Activated CD8-positive, alpha-beta memory T cell treated with anti-CD3 and anti-CD28 coated beads for 36 hours (primary cell): ENCODE measurements around the gene PKP1. TPM values are rescaled to one million over a fixed set of nuclear protein-coding genes. Genes with fewer than 3 reads are reported as not detected.

Experiments
- CTCF ChIA-PET: fragments of 350-600 bp; sonication (Branson Sonifier 250); formaldehyde crosslinking; loops from one replicate; lab custom pipeline; 2021; ENCODE audit warnings: antibody characterized with exemption; lab: Charles Lee
- POLR2A ChIA-PET: fragments of 350-600 bp; sonication (Branson Sonifier 250); formaldehyde crosslinking; loops from one replicate; lab custom pipeline; 2021; ENCODE audit warnings: antibody characterized with exemption; lab: Charles Lee
- total RNA-seq, 2 experiments: library from RNA; stranded (reverse); gene quantifications; one replicate each; pipeline ENCODE4 v1.2.3, GENCODE V29; 2021

Gene PKP1
- total RNA-seq, 2 experiments from 2014 or later: not detected

DNA sequence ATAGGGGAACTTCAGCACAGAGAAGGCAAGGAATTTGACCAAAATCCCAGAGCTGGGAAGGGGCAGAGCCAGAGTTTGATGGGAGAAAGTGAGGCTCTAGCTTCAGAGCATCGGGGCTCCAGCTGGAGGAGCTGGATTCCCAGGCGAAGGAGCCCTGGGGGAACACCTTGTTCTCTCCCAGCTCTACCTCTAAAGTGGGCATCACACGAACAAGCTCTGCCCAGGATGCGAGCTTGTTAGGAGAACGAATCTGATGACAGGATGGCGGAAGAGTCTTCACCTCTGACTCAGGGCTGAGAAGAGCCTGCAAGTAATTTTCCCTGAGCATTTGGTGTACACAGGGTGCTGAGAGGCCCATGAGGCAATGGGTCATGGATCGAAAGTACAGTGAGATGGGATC is 72.2 kb downstream of the PKP1 start:
- POLR2A ChIA-PET: no interaction called here
- CTCF ChIA-PET: no interaction called here

DNA sequence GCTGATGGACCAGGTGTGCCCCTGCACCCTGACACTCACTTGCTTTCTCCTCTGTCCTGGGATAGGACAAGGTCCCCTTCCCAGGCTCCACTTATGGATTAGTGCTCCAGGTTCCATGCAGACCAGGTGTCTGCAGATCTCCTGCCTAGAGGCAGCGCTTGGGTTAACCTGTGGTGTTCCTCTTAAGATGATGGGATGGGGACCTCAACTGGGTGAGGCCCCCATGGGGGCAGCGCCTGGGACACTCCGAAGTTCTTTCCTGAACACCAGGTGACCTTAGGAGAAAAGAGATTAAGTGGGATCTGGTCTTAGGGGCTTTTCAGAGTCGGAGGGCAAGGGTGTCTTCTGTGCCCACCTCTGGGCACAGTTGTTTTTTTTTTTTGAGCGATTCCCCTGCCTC is 72.9 kb downstream of the PKP1 start:
- ChIA-PET POLR2A (no interaction called here), CTCF (no interaction called here)

DNA sequence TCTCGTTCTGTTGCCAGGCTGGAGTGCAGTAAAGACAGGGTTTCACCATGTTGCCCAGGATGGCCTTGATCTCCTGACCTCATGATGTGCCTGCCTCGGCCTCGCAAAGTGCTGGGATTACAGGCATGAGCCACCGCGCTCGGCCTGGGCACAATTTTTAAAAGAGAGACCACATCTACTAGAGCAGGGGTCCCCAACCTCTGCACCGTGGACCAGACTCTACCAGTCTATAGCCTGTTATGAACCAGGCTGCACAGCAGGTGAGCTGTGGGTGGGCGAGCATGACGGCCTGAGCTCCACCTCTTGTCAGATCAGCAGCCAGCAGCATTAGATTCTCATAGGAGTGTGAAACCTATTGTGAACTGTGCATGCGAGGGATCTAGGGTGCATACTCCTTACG is 73.4 kb downstream of the PKP1 start:
- CTCF ChIA-PET: no interaction called here
- POLR2A ChIA-PET: interaction anchor here (0.5 kb wide), 1 partner anchor 858 kb away, joined by 4 read pairs; no protein-coding TSS in a partner anchor

DNA sequence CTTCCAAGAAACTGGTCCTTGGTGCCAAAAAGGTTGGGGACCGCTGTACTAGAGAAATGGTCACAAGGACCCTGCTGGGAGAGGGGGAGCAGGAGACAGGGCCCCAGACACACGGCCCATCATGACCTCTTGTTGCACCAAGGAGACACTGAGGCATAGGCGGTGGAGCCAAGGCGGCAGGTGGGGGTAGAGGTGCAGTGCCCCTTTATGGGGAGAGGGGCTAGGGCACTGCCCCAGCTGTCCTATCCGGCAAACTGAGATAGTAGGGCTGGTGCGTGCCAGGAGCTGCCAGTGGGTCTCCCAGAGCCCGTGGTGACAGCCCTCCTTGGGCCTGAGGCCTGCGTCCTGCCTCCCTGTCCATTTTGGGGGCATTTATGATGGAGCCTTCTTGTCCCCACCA is 73.9 kb downstream of the PKP1 start:
- POLR2A ChIA-PET: interaction anchor here (0.5 kb wide), 1 partner anchor 858 kb away, joined by 4 read pairs; no protein-coding TSS in a partner anchor
- CTCF ChIA-PET: no interaction called here

DNA sequence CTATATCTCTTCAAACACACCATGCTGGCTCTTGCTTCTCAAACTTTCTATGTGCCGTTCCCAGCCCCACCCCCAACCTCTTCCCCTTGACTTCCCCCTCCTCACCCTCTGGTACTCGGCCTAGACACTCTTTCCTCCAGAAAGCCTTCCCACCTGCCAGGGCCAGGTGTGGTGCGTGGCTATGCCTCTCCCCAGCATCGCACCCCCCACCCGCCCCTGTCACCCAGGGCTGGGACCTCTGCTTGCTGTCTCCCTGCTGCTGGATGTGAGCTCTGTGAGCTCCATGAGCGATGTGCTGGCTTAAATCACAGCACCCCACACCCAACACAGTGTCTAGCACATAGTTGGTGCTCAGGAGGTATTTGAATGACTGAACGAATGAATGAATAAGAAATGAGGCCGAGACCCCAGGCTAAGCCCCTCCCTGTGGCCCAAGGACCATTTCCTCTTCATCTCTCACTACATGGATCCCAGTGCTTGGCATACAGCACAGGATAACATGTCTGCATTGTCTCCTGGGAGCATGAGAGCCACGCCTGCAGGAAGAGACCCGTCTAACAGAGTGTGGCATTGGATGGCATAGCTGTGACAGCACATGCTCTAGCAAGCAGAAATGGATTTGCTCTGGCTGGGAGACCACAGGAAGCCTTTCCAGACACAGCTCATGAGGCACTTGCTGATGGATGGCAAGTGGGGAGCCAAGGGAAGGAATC is 74.5 kb downstream of the PKP1 start:
- CTCF ChIA-PET: interaction anchor here (2.1 kb wide), 1 partner anchor 10 kb away, joined by 4 read pairs; no protein-coding TSS in a partner anchor
- POLR2A ChIA-PET: no interaction called here

DNA sequence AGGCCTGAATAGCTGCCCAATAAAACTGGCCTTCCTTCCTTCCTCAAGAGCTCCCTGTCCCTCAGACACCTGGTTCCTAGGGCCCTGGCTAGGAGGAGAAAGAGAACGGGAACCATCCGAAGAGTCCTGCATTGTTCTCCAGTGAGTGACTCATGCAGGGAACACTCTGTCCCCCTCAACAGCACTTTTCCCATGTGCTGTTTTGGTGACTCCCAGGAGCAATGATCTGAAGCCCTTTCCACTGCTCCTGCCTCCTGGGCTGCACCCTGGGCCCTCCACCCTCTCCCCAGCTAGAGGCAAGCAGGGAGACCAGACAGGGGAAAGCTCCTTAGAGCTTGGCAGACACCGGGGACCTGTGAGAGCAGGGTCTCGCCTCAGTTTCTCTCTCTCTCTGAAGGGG is 75.3 kb downstream of the PKP1 start:
- ChIA-PET CTCF (interaction anchor here (2.1 kb wide), 1 partner anchor 11 kb away, joined by 4 read pairs; no protein-coding TSS in a partner anchor), POLR2A (no interaction called here)

DNA sequence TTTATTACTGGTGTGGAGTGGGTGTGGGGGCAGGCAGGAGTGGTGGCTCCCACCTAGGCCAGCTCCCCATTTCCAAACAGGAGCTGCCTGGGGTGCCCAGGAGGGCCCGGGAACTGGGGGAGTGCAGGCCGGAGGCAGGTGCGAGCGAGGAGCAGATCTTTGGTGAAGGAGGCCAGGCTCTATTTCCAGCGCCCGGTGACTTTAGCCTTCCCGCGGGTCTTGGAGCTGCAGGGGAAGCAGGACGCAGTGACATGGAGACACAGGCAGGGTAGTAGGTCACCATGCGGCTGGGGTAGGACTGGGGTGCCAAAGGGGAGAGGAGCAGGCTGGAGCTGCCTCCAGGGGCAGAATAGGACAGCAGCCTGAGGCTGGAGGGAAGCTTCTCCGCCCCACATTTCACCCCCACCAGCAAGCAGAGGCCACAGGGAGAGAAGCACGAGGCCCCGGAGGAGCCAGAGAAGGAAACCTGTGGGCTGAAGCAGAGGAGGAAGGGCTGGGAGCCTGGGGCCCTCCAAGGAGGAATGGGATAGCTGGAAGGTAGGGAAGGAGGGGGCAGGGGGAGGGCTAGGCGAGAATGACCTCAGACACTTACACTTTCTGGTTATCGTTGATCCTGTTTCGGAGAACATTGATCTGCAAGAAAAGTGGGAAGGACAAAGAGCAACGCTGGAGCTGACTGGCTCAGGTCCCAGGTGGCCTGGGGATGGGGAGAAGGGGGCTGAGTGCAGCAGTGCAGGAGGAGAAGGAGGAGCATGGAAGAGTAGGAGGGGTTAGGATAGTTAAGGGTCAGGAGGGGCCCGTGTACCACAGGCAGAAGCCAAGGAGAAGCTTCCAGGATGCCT is 75.9 kb downstream of the PKP1 start:
- POLR2A ChIA-PET: no interaction called here
- CTCF ChIA-PET: interaction anchor here (2.1 kb wide), 1 partner anchor 11 kb away, joined by 4 read pairs; no protein-coding TSS in a partner anchor

DNA sequence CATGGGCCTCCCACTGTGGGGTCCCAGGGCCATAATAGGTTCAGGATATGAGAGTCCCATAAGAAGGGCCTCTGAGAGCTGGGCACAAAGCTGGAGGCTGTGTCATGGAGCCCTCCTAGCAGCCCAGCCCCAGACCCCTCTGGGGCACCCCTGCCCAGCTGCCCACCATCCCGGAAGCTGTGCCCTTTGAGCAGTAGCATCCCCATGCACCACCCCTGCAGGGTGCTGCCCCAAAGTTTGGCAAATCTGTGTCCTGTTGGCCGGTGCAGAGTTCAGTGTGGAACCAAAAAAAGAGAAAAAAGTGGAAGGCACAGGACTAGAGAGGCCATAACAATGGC is 76.5 kb downstream of the PKP1 start:
- ChIA-PET CTCF (interaction anchor here (2.1 kb wide), 1 partner anchor 12 kb away, joined by 4 read pairs; no protein-coding TSS in a partner anchor), POLR2A (no interaction called here)

DNA sequence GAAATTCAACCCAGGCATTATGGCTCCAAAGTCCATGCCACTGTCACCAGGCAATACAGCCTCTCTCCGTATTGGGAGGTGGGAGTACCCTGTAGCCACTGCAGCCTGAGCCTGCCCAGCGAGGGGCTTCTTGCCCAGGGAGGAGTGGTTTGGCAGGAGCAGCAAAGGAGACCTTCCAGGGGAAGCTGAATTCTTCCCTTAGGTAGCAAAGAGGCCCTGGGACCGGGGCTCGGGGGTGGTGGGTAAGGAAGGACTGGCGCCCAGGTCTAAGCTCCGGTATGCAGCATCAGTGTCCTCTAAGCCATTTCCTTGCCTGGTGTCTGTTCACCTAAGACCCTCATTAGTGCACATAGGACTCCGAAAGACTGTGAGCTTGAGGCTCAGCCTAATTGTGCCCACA is 77.2 kb downstream of the PKP1 start:
- ChIA-PET POLR2A (no interaction called here), CTCF (interaction anchor here (0.6 to 3.3 kb wide), 3 partner anchors 12 to 107 kb away, joined by 3 to 19 read pairs (median 3); no protein-coding TSS in a partner anchor)

DNA sequence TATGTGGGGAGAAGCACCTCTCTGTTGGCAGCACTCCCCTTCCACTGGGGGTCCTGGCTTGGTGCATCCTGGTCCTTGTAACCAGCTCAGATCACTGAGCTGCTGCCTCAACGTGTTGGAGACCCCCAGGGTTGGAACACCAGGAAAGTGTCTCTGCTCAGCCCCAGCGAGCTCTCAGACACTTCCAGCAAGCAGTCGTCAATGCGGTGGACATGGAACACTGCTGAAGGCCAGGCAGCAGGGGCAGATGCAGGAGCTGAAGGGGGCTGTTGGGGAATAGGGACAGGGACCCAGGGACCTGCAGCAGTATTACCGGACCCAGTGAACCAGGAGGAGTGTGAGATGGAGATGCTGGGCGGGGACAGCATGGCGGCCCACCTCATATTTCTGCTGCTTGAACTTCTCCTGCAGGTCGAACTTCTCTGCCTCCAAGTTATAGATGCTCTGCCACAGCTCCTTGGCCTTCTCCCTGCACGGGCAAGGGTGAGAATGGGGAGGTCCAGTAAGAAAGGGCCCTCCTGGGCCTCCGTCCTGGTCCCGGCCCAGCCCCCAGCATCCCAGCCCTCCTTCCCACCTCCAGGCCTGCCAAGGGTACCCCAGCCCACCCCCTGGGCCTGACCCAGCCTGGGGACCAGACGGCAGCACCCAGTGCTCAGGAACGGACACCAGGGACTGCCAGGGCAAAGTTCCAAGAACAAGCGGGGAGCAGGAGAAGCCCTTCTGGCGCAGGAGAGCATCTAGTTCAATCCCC is 77.8 kb downstream of the PKP1 start:
- CTCF ChIA-PET: interaction anchor here (0.6 to 3.3 kb wide), 4 partner anchors 8 to 107 kb away, joined by 3 to 19 read pairs (median 3); no protein-coding TSS in a partner anchor
- POLR2A ChIA-PET: no interaction called here

DNA sequence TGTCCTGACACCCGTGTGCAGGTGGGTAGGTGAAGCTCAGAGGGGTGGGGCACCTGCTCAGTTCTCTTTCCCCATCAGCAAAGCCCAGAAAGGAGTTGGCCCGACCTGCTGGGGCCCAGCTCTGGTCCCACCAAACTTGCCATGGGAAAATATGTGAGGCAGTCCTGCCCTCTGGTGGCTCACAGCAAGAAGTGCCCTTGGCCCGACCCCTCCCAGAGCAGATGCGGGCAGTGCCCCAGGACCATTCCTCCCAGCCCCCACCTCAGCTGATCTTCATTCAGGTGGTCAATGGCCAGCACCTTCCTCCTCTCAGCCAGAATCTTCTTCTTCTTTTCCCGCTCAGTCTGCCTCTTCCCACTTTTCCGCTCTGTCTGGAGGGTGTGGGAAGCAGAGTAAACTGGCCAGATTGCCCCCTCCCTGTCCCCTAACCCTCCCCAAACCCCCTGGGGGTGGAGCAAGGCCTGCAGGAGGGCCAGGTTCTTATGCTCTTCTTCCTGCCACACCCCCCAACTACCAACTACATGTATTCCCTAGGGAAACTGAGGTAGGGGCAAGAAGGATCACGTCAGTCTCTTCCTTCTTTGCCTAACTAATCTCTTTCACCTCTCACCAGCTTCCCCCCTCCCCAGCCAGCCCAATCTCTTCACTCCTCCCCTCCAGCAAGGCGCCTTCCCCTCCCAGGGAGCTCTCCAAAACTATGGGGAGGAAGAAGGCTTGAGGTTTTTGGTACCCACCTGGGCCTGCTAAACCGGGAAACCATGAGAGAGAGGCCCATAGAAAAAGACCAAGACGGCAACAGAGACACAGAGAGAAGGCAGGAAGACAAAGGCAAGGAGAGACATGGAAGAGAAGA is 78.6 kb downstream of the PKP1 start:
- CTCF ChIA-PET: interaction anchor here (0.9 to 3.3 kb wide), 3 partner anchors 9 to 108 kb away, joined by 3 to 19 read pairs (median 3); no protein-coding TSS in a partner anchor

DNA sequence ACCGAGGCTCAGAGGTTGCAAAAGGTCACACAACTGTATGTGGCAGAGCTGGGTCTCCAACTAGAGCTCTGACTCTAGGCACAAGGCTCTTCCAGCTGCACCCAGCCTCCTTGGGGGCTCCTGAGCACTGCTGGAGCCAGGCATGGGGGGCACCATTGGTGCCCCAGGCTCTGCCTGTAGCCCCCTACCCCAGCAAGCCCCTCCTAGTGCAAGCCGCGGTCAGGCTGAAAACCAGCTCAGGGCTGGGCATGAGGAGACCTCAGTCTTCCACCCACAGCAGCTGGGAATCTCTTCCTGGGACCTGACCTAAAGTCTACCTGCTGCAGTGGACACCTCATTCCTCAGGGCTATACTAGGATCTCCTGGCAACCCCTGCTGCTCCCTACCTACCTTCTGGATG is 79.6 kb downstream of the PKP1 start:
- CTCF ChIA-PET: interaction anchor here (3.3 kb wide), 1 partner anchor 109 kb away, joined by 19 read pairs; no protein-coding TSS in a partner anchor
- POLR2A ChIA-PET: no interaction called here

More for the DNA sequence above, 78.6 kb downstream of the PKP1 start:
- POLR2A ChIA-PET: no interaction called here

DNA sequence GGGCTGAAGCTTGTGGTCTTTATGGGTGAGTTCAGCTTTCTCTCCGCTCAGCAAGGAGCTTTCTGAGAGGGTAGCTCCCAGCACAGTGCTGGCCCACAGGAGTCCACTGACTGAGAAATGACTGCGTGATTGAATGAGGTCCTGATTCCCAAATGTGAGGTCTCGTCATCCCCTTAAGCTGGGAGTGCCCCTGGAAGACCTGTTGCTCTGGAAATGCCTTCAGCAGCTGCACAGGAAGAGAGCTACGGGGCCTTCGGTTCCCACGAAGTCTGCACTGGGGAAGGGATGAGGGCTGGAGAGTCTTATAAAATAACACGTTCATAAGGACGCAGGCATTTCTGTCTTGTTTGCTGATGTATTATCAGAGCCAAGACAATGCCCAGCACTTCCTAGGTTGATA is 80.2 kb downstream of the PKP1 start:
- CTCF ChIA-PET: interaction anchor here (0.7 to 3.3 kb wide), 2 partner anchors 110 to 331 kb away, joined by 3 to 19 read pairs; no protein-coding TSS in a partner anchor
- POLR2A ChIA-PET: no interaction called here

DNA sequence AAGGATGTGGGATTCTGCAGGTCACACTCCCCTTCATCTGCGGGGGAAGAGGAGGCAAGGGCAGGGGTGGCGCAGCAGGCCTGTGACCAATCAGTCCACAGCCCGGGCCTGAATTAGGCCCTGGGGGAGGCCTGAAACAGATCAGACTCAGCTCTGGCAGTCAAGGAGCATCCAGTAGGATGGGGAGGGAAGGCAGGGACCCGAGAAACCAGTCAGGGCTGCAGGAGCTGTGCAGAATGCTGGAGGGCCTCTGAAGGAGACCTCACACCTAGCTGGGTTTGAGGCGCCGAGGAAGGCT is 81.5 kb downstream of the PKP1 start:
- ChIA-PET POLR2A (no interaction called here), CTCF (no interaction called here)

DNA sequence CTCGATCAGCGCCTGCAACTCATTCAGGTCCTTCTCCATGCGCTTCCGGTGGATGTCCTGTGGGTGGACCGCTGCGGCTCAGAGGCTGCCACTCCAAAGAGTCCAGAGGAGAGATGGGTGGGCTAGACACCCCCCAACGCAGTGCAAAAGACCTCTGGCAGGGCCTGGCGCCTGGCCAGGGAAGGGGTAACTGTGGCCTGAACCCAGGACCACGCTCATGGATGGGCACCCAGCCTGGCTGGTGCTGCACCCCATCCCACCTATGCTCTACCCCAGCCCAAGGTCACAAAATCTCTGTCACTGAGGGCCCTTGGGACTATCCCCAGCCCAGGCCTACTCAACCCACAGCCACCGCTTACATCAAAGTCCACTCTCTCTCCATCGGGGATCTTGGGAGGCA is 81.9 kb downstream of the PKP1 start:
- ChIA-PET POLR2A (no interaction called here), CTCF (no interaction called here)

DNA sequence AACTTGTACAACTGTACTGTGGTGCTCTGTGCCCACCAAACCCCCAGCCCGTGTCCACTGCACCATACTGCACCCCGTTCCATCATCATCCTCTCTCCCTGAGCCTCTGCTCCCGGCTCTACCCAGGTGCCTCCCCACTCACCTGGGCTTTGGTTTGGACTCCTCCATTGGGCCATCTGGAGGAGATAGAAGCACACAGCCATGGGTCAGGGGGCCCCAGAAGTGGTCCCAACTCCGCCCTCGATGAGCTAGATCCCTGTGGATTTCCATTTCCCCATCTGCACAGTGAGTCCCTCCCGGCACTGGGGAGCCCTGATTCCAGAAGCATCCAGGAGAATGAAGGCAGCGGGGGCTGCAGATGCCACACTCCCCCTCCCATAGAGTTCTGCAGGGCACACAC is 83.4 kb downstream of the PKP1 start:
- POLR2A ChIA-PET: no interaction called here
- CTCF ChIA-PET: interaction anchor here (1.2 kb wide), 1 partner anchor 112 kb away, joined by 3 read pairs; no protein-coding TSS in a partner anchor

DNA sequence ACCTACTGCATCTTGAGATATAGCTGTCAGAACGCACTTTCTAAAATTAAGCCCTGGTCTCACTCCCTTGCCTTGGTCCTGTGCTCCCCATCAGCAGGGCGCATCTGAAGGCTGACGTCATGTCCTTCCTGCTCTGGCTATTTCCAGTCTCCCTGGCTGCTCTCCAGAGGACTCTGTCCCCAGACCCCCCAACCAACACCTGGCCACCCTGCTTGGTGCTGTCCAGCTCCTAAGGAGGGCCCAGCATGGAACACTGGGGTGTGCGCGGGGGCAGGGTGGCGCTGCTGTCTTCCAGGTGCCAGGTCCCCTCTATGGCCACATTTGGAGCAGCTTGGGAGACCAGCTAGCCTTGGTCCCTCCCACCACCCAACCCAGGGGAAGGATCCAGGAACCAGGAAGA is 85.9 kb downstream of the PKP1 start:
- POLR2A ChIA-PET: no interaction called here
- CTCF ChIA-PET: interaction anchor here (0.6 kb wide), 1 partner anchor 219 kb away, joined by 3 read pairs; no protein-coding TSS in a partner anchor

DNA sequence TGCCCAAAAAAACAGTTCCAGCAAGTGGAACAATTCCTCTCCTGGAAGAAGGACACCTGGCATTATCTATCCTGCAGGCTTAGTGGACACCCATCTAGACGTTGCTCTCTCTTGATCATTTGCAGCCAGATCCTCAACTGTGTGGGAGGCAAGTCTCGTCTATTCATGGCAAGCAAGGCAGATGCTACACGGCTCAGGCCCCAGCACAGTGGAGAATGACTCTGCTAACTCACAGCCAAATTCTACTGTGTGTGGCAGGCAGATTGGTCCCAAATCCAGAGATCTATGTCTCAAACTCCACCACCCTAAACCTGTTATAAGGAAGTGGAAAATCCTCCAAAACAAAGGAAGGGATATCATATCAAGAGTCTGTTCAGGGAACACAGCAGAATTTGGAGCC is 87.2 kb downstream of the PKP1 start:
- ChIA-PET CTCF (no interaction called here), POLR2A (no interaction called here)
